ENCODE data around the gene COL2A1.
A peak's percentile ranks its signal among the peaks of the same experiment; 100 is the strongest.

The COL2A1 gene

GRCh38 chr12:48004053-48004941 lies at the start of gene COL2A1 (continued):
- TF ChIP-seq ZFP69B (tag by site-specific recombination; IDR thresholded peaks at IDR 0.05) (no peak), GLIS1 (tag by site-specific recombination; IDR thresholded peaks at IDR 0.05) (peak; percentile 75), ZNF791 (tag by site-specific recombination; IDR thresholded peaks at IDR 0.05) (no peak), ZNF560 (tag by site-specific recombination; IDR thresholded peaks at IDR 0.05; ENCODE audit: borderline replicate concordance) (no peak), PATZ1 (tag by site-specific recombination; IDR thresholded peaks at IDR 0.05) (peak; percentile 73), HOXC10 (CRISPR knock-in tag; IDR thresholded peaks at IDR 0.05) (no peak), ZNF274 (IDR thresholded peaks at IDR 0.05; ENCODE audit: low read length) (no peak), ZNF274 (tag by site-specific recombination; IDR thresholded peaks at IDR 0.05; ENCODE audit: borderline replicate concordance) (no peak), PRDM2 (tag by site-specific recombination; IDR thresholded peaks at IDR 0.05; ENCODE audit: borderline replicate concordance) (no peak), ZNF514 (tag by site-specific recombination; IDR thresholded peaks at IDR 0.05) (no peak), ZNF580 (tag by site-specific recombination; IDR thresholded peaks at IDR 0.05) (no peak), ZNF366 (tag by site-specific recombination; conservative IDR thresholded peaks at IDR 0.05) (no peak), ZNF785 (tag by site-specific recombination; IDR thresholded peaks at IDR 0.05) (no peak), ZNF768 (tag by site-specific recombination; IDR thresholded peaks at IDR 0.05) (no peak), ZNF132 (tag by site-specific recombination; IDR thresholded peaks at IDR 0.05; ENCODE audit: borderline replicate concordance) (no peak), ZNF610 (tag by site-specific recombination; IDR thresholded peaks at IDR 0.05; ENCODE audit: borderline replicate concordance) (no peak), ZNF510 (tag by site-specific recombination; IDR thresholded peaks at IDR 0.05; ENCODE audit: insufficient replicate concordance) (no peak), ZNF707 (tag by site-specific recombination; IDR thresholded peaks at IDR 0.05) (no peak), ZNF114 (tag by site-specific recombination; IDR thresholded peaks at IDR 0.05) (no peak), ZNF214 (tag by site-specific recombination; IDR thresholded peaks at IDR 0.05; ENCODE audit: borderline replicate concordance) (no peak), ZNF223 (tag by site-specific recombination; IDR thresholded peaks at IDR 0.05) (0 out of 2 replicates have a peak, but pooled peaks have one; percentile 60), ZBTB21 (tag by site-specific recombination; IDR thresholded peaks at IDR 0.05) (no peak), ZNF2 (tag by site-specific recombination; IDR thresholded peaks at IDR 0.05) (no peak), RBAK (tag by site-specific recombination; IDR thresholded peaks at IDR 0.05) (no peak), ZNF488 (tag by site-specific recombination; IDR thresholded peaks at IDR 0.05) (no peak), ZNF830 (tag by site-specific recombination; IDR thresholded peaks at IDR 0.05; ENCODE audit: low read depth) (no peak), KLF16 (tag by site-specific recombination; IDR thresholded peaks at IDR 0.05) (no peak), KLF8 (tag by site-specific recombination; IDR thresholded peaks at IDR 0.05) (no peak), ZNF660 (tag by site-specific recombination; IDR thresholded peaks at IDR 0.05) (no peak), ZNF202 (tag by site-specific recombination; IDR thresholded peaks at IDR 0.05; ENCODE audit: borderline replicate concordance) (no peak), ZNF394 (tag by site-specific recombination; IDR thresholded peaks at IDR 0.05; ENCODE audit: borderline replicate concordance) (no peak), ZNF747 (tag by site-specific recombination; IDR thresholded peaks at IDR 0.05) (no peak)

Measured in HEK293 (cell line).